Kasumi-1 (cell line): ENCODE results near the gene IFT43.

Experiments
- DNase-seq, 2 experiments: peaks; one replicate each; lab custom pipeline; 2025; lab: John Stamatoyannopoulos, UW

The IFT43 gene

GRCh38 chr14:76109087-76109880 lies 123.7 kb downstream of the IFT43 start:
- no peak for DNase-seq

- DNase-seq = no peak
Measured at GRCh38 chr14:76112889-76113624, 127.5 kb downstream of the IFT43 start.

- no peak for DNase-seq
Measured at GRCh38 chr14:76113691-76114090, 128.1 kb downstream of the IFT43 start.

- DNase-seq = peak; percentile 5 to 27
Measured at GRCh38 chr14:76115010-76115422, 129.5 kb downstream of the IFT43 start.

- DNase-seq = no peak
Measured at GRCh38 chr14:76117789-76118484, 132.4 kb downstream of the IFT43 start.

GRCh38 chr14:76118594-76118993 lies 133.0 kb downstream of the IFT43 start:
- DNase-seq = no peak

- no peak for DNase-seq
Measured at GRCh38 chr14:76121089-76121748, 135.7 kb downstream of the IFT43 start.

- DNase-seq = no peak
Measured at GRCh38 chr14:76123426-76124225, 138.1 kb downstream of the IFT43 start.

GRCh38 chr14:76125511-76125910 lies 139.9 kb downstream of the IFT43 start:
- no peak for DNase-seq

GRCh38 chr14:76126076-76126475 lies 140.5 kb downstream of the IFT43 start:
- DNase-seq = peak in 1 of 2 experiments; percentile 8

- no peak for DNase-seq
Measured at GRCh38 chr14:76129851-76130576, 144.5 kb downstream of the IFT43 start.

GRCh38 chr14:76131071-76131965 lies 145.8 kb downstream of the IFT43 start:
- no peak for DNase-seq

GRCh38 chr14:76133103-76133502 lies 147.5 kb downstream of the IFT43 start:
- DNase-seq = peak; percentile 47 to 65
